CD4-positive, alpha-beta T cell treated with Interleukin-17A for 1 hour (primary cell): Measurements from ENCODE around the gene GOLGA6L9.
"Not testable (repeated sequence)": the region's sequence is repeated elsewhere in the genome, so short reads cannot be mapped to it uniquely, and the experiment has no call there.

ENCODE experiments used
- DNase-seq: peaks from one replicate; pipeline ENCODE4 v3.0.0-alpha.2; 2020

Gene GOLGA6L9, protein sequence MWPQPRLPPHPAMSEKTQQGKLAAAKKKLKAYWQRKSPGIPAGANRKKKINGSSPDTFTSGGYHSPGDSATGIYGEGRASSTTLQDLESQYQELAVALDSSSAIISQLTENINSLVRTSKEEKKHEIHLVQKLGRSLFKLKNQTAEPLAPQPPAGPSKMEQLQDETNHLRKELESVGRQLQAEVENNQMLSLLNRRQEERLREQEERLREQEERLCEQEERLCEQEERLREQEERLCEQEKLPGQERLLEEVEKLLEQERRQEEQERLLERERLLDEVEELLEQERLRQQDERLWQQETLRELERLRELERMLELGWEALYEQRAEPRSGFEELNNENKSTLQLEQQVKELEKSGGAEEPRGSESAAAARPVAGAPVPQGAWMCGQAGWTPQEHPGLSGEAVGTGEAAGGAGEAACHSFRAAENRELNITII

DNA sequence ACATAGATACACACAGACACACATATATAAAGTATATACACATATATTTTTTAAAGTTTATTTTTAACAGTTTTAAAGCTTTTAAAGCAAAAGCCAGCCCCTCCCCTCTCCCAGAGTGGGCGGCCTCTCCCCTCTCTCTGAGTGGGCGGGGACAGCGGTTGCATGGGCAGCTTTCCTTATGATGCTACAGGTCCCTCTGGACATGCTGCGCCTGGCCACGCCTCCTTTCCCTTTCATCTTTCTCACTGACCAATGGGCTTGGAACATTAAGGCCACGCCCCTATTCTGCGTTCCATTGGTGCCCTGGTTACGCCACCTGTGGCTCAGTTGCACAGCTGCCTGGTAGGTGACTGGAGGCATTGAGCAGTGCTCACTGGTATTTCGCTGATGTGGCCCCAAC is at the start of gene GOLGA6L9:
TSS of gene GOLGA6L9 (plus strand) at position 124 of the 400 bp plus-strand sequence. CDS start at position 388, 264 bp downstream.
- DNase-seq = not testable (repeated sequence)

DNA sequence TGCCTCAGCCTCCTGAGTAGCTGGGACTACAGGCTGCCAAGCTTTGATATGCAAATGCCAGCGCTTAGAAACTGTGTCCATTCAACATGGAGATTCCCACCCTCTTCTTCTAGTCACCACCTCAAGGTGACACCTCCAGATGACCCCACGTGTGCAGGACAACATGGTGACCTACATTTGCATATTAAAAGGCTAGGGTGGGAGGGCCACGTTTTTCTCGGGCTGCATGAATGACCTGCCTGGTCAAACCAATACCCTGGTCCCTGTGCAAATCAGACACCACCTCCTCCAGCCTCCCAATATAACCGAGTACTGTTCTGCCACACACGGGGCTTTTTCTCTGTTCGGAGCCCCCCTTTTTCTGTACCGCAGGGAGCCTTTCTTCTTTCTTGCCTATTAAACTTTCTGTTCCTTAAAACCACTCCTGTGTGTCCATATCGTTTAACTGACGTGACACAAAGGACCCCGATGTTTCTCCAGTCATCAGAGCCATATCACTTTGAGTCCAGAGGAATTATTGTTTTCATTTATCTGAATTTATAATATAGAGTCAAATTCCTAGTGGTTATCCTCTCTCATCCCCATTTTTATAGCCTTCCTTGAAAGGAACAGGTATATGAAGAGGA is 48.2 kb upstream of the GOLGA6L9 start:
- DNase-seq = not testable (repeated sequence)

DNA sequence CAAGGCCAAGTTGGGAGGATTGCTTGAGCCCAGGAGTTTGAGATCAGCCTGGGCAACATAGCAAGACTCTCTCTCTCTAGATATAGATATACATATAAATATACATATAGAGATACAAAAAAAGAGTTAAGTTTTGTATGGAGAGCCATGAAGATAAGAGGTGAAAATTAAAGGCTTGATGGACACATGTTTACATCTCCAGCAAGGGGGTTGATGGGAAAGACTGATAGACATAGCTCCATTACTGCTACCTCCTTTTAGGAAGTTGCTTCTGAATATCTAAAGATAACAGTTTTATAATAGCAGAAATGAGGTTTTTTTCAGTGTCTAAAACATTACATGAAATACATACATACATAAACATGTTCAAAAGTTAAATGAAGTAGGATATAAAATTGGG is 42.4 kb upstream of the GOLGA6L9 start:
- DNase-seq = not testable (repeated sequence)

DNA sequence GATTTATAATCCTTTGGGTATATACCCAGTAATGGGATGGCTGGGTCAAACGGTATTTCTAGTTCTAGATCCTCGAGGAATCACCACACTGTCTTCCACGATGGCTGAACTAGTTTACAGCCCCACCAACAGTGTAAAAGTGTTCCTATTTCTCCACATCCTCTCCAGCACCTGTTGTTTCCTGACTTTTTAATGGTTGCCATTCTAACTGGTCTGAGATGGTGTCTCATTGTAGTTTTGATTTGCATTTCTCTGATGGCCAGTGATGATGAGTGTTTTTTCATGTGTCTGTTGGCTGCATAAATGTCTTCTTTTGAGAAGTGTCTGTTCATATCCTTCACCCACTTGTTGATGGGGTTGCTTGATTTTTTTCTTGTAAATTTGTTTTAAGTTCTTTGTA is 39.5 kb upstream of the GOLGA6L9 start:
- DNase-seq = not testable (repeated sequence)

DNA sequence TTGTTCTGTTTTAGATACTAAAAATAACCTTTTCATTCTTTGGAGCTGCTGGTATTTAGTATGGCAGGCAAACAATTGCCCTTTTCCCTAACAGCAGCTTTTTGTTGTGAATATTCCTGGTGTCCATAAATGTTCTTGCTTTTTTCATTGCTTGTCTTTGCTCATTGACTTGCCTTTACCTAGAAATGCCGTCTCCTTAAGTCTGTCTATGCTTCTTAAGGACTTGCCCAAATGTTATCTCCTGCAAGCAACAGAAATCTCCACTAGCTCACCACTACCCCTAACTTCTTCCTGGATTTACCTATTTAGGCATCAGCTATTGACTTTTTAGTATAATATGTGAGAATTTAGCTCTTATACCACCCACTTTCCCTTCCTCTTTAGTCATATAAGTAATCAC is 37.5 kb upstream of the GOLGA6L9 start:
- DNase-seq = not testable (repeated sequence)

DNA sequence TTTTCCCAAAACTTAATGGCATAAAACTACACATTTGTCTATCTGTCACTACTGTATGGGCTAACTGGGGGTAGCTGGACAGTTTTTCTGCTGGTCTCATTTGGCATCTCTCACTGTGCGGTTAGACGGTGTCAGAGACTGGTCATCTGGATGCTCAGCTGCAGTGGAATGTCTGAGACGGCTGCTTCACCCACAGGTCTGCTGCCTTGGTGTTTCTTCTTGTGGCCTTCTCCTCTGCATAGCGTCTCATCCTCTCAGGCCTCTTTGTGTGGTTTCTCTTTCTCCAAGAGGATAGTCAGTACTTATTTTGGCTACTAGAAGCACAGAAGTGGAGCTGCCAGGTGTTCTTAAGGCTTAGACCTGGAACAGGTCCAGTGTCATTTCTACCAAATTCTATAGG is 35.9 kb upstream of the GOLGA6L9 start:
- DNase-seq = no peak

DNA sequence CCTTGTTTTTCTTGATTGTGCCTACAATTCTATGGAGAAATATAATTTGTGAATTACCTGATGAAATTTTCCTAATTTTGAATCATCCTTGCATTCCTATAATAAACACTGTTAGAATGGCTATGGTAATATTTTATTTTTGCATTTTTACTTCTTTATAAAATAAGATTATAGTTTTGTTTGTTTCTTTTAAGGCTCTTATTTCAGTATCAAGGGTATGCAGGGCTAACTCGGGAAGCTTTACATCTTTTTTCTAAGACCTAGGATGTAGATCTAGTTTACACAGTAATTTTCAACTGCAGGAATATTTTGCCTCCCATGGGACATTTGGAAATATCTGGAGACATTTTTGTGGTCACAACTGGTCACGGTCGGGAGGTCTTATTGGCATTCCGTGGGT is 33.8 kb upstream of the GOLGA6L9 start:
- DNase-seq = not testable (repeated sequence)

DNA sequence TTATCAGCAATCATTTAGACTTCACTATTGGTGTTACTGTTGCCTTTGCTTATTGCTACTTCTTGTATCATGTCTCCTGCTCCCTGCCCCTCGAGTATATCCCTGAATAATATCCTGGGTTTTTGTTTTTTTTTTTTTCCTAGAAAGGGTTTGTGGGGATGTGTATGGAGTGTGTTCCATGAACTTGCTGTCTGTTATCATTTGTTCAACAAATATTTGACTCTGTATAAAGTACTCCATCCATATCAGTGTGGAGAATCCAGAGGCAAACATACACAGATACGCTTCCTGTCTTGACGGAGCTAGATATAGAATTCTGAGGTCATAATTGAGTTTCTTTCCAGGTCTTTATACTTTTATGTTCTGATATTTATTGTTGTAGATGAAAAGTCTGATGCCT is 31.8 kb upstream of the GOLGA6L9 start:
- no peak for DNase-seq

DNA sequence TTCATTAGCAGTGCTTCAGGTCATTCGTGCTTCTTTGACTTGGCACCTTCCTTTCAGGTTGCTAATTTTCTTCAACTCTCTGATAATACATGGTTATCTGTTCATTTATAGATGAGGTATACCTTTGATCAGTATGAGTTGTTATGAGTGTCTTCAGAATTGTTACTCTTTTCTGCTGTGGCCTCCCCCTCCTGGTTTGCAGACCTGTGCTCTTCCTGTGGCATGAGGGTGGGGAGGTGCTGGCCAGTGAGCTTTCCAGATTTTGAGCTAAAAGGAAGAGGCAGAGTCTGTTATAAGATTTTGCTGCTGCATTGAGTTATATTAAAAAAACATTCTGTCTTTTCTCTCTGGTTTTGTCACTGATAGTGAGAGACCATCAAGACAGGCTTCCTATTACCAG is 30.8 kb upstream of the GOLGA6L9 start:
- DNase-seq = no peak

DNA sequence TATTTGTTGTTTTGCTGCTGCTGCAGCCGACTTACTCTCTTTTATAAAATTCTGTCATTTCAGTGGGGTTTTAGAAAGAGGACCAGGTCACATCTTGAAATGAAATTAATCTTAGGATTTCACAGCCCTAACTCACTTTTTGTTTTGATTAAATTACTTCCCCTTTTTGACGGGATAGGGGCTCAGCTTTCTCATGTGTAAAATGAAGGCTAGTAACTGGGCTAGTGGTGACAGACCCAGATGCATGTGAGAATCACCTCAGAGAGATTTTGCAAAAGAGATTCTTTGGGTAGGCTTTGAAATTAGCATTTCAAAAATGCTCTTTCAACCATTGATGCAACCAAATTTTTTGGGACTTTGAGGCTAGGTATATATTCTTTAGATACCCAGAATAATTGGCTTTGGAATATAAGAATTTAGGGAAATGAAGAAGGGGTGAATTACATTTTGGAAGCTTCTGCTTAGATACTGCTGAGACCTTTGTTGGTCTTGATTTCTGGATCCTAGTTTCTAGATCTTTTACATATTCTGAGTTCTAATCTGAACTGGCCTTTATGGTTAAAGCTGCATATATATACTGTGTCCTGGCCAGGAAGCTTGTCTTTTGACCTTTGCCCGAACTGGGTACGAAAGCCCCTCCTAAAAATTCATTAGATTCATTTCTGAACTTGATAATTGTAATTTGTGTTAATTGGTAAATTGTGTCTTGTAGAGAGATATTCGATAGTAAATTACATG is 30.1 kb upstream of the GOLGA6L9 start:
- not testable (repeated sequence) for DNase-seq

DNA sequence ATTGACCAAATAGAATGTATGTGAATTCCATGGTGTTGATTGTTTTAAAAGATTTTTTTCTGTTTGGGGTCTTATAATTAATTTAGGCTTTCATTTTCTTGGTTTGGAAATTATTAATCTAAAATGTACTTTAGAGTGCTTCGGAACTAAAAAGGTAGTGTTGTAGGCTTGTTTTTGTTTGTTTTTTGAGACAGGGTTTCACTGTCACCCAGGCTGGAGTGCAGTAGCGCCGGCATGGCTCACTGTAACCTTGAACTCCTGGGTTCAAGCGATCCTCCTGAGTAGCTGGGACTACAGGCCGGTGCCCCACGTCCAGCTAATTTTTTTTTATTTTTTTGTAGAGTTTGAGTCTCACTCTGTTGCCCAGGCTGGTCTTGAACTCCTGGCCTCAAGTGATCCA is 27.7 kb upstream of the GOLGA6L9 start:
- DNase-seq = not testable (repeated sequence)

DNA sequence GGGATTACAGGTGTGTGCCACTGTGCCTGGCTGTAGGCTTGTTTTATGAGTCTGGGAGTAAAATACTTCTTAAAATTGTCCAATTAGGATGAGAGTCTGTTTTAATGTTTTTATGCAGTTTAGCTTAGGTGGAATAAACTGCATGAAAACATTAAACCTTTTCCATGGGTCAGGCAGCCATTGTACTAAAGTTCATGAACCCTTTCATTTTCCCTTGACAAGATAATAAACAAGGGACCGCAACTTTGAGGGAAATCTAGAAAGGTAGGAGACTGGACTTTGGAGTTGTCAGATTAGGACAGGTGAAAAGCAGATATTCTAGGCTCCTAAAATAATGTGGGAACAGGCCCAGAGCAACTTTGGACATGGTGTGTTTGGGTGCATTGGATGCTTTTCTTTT is 27.3 kb upstream of the GOLGA6L9 start:
- DNase-seq = not testable (repeated sequence)

DNA sequence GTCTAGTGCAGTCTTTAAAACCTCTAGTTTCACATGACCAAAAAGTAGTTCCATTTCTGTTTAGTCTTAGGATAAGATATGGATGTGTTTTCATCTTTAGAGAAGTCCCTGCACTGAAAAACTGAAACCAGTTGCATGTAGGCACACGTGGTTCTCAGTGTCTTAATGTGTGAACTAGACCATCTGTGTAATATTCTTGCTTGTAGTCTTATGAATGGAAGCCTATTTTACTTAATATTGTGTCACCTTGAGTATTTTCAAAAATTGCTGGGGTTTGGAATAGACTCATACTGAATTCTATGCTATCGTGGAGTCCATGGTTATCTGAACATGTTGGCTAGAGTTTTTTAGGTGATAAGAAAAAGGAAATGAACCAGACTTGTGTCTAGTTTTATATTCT is 23.4 kb upstream of the GOLGA6L9 start:
- DNase-seq = not testable (repeated sequence)

DNA sequence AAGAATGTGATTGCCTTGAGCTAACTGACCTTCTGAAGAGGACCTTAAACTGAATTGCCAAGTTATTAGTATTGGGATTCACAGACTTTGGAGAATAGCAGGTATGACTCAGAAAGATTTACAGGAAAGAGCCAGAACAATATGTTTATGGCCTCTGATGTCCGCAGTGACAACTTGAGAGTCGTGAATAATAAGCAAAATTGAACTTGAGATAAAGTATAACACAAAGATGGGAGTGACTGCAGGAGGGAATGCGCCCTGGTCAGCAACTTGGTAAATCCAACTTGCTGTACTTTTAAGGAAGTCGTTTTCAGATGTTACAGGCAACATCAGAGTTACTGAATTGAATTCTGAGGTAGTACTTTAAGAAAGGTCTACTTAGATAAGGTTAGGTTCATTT is 19.3 kb upstream of the GOLGA6L9 start:
- DNase-seq = not testable (repeated sequence)

DNA sequence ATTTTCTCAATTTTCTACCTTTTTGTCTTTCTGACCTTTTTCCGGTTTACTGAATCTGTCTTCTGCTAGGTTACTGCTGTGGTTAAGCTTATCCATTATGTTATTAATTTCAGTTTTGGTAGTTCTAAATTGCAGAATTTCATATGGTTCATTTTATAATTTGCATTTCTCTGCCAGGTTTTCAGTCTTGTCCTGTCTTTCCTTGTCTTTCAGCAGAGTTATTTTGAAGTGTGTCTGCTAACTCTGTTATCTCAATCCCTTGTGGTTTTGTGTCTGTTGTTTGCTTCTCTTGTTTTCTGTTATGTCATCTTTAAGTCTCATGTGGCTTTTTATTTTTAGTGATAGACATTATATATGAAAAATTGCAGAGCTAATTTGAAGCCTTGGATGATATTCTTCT is 18.0 kb upstream of the GOLGA6L9 start:
- not testable (repeated sequence) for DNase-seq

DNA sequence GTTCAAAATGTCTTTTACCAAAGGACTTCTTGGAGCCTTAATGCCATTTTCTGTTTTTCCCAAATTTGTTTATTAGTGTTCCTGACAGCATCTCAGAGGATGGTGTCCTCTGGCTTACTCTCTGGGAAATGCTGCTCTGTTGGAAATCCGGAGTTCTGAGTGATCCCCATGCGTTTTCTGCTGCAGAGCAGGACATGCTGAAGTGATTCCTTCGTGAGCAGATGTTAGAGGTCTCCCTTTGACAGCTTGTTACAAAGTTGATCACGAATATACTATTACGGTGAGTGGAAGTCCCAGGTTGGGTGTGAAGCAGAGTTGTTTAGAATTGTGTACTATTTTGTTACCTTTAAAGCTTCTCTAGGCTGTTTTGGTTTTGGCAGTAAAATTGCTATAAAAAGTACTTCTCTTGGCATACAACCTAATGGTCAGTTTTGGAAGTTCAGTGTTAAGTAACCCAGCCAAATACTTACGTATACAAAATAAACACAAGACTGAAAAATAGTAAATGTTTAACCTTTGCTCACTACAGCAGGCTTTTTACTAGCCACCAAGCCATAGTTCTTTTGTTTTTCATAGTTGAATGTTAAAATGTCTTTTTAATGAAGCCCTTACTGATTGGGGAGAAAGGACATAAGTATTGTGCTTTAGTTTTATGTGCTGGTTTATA is 15.0 kb upstream of the GOLGA6L9 start:
- DNase-seq = not testable (repeated sequence)

DNA sequence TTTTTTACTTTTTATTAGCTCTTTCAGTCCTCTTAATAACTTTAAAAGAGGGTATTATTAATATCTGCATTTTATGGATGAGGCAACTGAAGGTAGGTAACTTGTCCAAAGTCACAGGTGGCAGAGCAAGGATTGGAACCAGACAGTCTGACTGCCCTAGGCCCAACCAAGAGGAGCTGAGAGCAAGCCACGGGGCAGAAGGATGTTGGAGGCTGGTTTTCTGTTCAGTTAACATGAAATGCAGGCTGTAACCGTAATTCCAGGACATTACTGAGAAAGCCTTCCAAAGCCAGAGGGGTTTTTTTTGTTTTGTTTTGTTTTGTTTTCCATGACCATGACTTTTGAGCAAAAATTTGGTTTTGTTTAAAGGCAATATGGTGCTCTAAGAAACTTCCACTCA is 9.1 kb upstream of the GOLGA6L9 start:
- DNase-seq = not testable (repeated sequence)

DNA sequence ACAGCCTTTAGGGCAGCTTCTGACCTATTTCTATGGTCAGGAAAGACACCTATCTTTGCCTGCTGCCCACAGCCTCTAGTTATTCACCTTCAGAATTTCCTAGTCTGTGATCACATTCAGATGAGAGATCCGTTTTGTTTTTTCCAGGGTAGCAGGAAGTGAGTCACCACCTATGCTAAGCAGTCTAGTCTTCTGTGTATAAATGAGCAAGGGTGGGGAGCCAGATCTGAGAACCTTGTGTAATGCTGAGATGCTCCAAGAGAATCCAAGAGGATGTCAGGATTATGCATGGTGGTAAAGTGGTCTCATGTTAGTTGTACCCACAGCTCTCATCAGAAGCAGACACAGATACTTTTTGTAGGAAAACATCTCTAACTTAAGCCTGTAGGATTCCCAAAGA is 8.7 kb upstream of the GOLGA6L9 start:
- not testable (repeated sequence) for DNase-seq

DNA sequence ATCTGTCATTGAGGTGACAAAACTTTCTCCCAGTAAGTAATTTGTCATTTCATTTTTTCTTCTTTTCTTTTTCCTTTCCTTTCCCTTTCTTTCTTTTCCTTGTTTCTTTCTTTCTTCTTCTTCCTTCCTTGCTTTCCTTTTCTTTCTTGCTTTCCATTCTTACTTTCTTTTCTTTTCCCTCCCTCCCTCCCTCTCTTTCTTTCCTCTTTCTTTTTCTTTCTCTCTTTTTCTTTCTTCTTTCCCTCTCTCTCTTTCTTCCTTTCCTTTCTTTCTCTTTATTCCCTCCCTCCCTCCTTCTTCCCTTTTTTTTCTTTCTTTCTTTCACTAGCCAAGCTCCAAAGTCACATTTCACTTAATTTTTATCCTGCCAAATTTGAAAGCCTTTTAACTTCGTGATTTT is 2.5 kb upstream of the GOLGA6L9 start:
- DNase-seq = not testable (repeated sequence)

DNA sequence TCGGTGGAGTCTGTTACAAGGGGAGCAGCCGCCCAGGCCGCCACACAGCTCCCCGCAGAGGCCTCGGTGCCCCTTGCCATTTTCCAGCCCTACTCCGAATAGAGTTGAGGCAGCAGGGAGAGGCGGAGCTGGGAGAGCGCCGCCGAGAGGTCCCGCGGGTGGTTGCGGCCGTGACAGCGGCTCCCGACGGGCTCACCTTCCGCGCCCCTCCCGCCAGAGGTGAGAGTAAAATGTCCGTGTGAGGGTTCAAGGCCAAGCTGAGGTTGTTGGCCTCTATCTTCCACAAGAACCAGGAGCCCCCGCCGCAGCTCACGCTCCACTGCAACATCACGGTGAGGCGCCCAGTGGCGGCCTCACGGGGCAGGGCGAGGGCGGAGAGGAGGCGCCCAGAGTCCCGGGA is 15.8 kb downstream of the GOLGA6L9 start:
- DNase-seq = peak; percentile 46

DNA sequence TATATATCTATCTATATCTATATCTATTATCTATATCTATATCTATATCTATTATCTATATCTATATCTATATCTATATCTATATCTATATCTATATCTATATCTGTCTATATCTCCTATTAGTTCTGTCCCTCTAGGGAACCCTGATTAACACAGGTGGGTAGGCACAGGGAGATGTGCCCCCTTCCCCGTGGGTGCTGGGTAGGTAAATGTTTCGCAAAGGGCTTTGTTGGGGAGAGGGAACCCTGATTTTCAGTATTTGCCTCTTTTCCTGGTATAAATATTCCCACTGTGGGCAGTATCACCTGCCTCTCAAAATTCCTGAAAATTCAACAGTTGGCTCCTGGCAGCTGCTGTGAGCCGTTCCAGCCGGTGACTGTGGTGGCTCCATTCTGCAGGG is 27.7 kb downstream of the GOLGA6L9 start:
- DNase-seq = not testable (repeated sequence)

DNA sequence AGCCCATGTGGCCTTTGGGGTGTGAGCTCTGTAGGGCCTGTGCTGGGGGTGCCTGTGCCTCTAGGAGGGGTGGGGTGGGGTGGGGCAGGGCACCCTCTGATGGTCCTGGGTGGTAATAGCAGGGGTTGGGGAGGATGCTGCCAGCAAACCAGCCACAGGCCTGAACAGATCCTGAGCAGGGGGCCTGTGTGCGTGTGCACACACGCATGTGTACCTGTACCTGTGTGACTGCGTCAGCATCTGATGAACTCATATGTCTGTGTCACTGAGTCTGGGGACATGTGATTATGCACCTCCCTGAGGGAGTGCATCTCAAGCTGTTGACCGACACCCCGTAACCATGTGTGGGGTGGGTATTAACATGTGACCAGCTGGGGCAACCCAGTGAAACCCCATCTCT is 36.0 kb downstream of the GOLGA6L9 start:
- DNase-seq = not testable (repeated sequence)

DNA sequence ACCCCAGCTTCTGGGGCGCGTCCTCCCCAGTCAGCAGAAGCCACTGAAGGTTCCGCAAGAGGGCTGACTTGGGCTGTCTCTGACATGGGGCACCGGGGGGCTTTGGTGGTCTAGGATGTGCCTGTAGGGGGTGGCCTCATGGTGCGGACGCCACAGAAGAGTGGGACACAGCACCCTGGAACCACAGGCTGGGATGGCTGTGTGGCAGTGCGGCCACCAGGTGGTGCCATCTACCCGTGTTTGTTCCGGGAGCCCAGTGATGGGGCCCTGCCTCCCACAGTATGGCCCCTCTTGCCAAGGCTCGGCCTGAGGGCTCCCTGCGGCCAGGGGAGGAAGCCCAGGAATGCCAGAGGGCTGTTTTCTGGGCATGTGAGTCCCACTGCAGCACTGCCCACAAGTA is 38.6 kb downstream of the GOLGA6L9 start:
- peak; percentile 2 for DNase-seq
